ENCODE data around the gene HMX2.

HMX2 gene, protein sequence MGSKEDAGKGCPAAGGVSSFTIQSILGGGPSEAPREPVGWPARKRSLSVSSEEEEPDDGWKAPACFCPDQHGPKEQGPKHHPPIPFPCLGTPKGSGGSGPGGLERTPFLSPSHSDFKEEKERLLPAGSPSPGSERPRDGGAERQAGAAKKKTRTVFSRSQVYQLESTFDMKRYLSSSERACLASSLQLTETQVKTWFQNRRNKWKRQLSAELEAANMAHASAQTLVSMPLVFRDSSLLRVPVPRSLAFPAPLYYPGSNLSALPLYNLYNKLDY

DNA sequence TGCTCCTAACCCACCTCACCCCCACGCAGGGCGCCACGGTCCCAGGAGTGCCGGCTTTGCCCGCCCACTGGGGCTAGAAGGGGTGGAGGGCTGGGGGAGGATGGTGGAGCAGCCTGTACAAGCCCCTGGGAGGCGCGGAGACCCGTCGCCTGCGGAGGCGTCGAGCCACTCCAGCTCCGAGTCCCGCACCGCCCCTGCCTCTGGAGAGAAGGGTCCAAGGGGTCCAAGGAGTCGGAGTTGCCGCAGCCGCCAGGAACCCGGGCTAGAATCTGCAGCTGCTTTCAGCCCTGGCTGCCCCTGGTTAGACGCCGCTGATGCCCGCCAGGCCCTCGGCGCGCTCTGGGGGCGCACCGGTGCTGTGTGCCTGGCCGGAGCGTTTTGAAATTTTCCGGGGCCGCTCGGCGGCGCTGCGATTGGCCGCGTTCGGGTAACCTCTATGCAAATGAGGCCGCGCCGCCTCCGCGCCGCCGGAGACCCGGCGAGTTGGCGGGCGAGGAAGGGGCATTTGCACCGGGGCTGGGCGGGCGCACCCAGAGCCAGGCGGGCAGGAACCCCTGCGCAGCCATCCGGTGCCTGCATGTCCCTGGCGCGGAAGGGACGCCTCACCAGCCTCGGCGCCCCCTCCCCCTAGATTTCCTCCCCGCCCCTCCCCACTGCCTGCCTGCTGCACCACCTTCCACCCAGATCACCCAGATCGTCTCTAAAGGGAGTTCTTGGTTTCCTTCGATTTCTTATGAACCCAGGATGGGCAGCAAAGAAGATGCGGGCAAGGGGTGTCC lies at the start of gene HMX2:
TSS of gene HMX2 (plus strand) at position 502 of the 779 bp plus-strand sequence. CDS start at position 745, 243 bp downstream.
- DNase-seq (ENCODE audit: low read depth in 2 of 2), result no peak

DNA sequence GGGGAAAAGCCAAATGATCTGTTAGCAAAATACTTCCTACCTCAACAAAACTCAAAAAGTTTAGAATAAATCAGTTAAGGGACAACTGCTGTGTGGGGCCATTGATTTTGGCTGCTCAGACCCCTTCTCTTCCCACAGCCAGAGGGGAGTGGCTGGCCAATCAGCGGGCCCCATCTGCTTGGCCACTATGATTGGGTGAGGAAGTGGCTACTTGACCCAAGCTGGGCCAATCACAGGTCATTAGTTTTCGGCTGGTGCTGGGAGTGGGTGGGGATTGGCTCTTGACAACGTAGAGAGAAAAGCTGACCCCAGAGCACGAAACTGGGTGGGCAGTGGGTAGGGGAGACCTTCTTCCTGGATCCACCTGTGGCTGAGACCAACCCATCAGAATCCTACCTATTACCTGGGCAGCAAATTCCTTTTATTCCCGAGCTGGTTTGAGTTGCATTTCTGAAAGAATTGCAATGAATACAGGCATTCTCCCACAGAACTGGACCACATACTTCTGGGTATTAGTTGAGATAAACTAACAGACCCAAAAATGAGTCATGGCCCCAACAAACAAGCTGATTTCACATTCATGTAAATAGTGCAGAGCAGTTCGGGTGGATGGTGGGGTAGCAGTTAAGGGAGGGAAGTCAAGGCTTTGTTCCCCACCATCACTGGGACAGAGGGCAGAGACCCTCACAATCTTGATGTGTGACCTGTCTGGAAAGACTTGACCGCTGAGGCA lies 47.7 kb upstream of the HMX2 start:
- DNase-seq (ENCODE audit: low read depth in 2 of 2), result no peak

DNA sequence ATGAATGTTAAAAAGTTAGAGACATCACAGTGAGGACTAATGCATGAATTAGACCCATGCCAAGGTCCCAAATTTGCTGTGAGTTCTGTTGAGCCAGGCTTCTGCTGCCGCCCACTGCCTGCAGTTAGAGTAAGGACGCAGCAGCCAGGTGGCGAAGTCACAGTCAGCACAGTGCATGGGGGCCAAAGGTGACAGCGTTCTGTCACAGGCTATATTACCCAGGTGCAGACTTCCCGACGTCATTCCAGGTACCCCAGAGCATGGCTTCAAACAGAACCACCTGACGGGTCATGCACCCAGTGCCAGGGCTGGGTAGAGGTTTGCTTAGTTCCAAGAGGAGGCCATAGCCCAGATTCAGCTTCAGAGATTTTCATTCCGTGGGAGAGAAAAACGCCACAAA lies 46.1 kb upstream of the HMX2 start:
- DNase-seq (ENCODE audit: low read depth in 2 of 2), result no peak

DNA sequence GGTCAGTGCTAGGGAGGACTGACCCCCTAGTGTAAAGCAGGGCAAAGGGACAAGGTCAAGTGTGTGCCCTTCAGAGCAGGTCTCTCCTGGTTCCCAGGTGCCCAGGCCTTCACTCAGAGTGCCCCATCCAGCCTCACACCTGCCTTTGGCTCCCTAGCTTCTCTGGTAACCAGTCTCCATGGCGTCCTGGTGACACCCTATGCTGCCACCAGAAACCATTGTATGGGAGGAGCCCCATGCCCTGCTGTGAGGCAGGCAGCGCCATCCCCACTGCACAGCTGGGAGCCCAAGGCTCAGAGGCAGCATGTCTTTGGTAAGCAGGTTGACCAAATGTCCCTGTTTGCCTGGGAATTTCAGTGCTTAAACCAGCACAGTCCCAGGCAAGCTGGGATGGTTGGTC lies 45.3 kb upstream of the HMX2 start:
- DNase-seq (ENCODE audit: low read depth in 2 of 2), result no peak

DNA sequence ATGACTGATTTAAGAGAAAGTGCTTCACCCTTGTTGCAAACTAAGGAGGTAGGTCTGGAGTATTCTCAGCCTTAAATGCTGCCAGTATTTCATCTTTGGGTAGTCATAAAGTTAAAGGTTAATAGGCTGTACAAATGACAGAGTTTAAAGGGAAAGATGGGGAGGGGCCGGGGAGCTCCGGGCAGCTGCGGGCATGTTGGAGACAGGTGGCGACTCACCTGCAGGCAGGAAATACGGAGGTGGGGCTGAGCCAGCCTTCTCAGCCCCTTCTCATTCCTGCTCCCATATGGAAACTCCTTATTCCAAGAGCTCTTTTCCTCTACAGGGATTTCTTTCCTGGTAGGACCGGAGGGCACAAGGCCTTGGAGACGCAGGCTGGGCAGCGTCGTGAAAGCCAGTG lies 44.0 kb upstream of the HMX2 start:
- no peak for DNase-seq (ENCODE audit: low read depth in 2 of 2)

DNA sequence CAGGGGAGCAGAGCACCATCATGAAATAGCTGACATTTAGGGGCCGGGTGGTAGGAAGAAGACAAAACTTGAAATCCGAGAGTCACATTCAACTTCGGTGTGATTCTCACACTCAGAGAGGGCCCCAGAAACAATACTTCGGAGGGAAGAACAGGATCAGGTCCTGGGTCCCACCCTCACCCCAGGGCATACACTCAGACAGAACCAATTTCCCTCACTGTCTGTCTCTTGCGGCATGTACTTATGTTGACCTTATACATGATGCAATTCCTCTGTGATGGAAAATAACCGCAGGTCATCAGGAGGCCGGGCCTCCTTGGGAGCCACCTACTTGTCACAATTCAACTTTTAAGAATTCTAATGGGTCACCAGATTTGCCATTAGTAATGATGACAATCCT lies 38.5 kb upstream of the HMX2 start:
- DNase-seq (ENCODE audit: low read depth in 2 of 2), result no peak

DNA sequence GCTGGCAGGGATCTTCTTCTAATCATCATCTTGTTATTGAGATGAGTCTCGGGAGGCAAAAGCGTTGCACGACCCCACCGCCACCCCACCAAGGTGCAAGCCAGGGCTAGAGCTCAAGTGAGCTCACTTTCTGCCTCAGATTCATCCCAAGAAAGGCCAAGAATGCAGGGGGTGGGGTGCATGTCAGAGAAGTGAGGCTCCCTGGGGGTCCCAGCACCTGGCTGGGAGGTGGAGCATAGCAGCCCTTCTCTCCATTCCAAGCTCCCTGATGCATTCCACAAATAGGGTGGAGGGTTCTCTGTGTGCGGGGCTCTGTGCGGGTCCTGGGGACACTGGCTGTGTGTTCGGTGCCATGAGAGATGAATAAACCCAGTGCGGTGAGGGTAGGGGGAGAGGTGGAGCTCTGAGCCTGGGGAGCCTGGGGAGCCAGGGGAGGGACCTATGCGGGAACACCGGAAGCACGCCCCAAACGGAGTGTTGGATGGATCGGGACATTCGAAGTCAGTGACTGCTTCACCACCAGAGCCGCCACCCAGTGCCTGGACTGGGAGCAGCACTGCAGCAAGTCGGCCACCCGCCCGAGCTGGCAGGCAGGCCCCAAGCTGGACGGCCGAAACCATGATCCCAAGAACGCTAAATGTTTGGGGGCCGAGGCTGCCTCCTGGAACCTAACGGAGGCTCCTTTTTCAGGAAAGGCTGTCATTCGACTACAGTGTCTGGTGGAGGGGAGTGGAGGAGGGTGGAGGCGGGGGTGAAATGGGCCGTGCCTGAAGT lies 30.1 kb upstream of the HMX2 start:
- DNase-seq (ENCODE audit: low read depth in 2 of 2), result no peak

DNA sequence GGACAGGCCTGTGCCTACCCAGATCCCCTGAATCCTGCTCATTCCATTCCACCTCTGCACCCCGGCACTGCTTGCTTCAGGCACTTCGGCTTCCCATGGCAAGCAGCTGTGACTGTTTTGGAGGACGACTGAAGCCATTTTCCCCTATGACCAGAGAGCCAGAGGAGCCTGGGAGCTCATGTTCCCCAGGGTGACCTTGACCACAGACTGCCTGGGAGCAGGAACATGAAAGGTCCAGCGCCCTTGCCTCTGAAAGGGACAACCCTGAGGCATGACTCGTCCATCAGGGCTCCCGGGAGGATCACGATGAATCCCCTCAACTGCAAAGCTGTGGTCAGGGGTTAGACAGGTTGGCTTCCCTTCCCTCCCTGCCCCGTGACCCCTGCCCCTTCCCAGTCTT lies 28.9 kb upstream of the HMX2 start:
- DNase-seq (ENCODE audit: low read depth in 2 of 2), result no peak

DNA sequence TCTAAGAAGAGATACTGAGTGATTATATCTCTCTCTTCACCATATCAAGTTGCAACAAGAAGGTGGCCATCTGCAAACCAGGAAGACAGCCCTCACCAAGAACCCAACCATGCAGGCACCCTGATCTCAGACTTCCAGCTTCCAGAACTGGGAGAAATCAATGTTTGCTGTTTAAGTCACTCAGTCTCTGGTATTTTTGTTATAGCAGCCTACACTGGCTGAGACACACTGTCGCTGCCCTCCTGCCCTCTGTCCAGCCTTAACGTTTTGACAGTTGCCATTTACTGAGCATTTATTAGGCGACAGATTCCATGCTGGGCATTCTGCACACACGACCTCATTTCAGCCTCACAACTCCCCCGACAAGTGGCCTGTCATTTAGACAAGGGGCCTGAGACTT lies 21.7 kb upstream of the HMX2 start:
- no peak for DNase-seq (ENCODE audit: low read depth in 2 of 2)

DNA sequence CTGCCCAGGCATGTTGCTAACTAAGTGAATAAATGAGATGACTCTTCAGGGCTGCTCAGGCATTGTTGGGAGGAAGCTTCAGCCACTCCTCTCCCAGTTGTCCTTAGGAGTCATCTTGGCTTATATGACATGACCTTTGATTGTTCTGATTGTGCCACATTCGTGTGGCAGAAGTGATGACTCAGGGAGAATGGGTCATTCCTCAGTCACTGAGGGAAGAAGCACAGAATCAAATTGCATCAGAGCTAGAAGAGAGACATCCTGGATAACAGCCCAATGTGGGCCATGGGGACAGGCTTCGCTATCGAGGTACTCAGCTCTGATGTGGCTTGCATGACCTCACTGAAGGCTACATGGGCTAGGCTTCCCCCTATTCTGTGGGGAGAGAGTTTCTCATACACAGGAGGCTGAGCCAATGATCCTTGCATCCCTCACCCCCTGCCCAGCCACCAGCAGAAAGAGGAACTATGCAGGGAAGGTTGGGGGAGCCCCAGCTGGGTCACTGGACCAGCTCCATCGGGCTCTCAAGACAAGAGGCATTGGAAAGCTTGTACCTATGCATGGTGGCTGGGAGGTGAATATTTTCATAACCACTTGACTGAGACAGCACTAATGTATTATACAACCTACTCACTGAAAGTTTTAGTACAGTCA lies 18.2 kb upstream of the HMX2 start:
- no peak for DNase-seq (ENCODE audit: low read depth in 2 of 2)

DNA sequence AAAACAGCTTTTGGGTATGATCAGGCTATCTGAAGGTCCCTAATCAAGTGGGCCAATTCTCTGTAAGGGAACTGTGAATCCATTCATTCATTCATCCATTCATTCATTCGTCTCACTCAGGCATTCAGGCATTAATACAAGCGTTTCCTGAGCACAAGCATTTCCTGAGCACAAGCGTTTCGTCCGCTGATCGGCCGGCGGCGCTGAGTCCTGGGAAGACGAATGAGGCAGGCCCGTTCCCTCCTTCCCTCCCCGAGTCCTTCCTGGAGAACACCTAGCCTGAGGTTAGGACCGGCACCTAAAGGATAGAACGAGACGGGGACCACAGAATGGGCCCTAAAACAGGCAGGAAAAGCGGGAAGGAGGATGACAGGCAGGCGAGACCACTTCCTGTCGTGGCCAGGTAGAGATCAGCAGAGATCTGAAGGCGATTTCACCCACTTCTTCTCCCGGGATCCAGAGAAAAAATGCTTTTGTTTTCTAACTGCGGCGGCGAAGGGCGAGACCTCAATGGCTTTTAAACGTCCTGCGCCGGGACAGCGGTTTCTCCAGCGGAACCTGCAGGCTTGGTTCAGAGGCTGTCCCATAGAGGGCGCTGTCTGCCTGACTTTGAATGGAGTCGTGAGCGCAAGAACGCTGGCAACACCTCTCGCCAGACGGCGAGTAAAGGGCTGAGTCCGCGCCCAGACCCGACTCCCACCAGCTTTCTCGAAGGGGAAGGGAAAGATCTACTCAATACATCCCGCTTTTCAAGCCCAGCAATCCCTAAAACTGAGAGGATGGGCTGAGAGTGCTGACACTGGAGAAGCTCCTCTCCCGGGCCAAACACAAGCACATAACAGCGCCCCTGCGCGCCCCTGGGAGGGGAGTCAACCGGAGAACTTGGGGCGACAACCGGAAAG lies 15.1 kb upstream of the HMX2 start:
- DNase-seq (ENCODE audit: low read depth in 2 of 2), result peak; percentile 80 to 87

DNA sequence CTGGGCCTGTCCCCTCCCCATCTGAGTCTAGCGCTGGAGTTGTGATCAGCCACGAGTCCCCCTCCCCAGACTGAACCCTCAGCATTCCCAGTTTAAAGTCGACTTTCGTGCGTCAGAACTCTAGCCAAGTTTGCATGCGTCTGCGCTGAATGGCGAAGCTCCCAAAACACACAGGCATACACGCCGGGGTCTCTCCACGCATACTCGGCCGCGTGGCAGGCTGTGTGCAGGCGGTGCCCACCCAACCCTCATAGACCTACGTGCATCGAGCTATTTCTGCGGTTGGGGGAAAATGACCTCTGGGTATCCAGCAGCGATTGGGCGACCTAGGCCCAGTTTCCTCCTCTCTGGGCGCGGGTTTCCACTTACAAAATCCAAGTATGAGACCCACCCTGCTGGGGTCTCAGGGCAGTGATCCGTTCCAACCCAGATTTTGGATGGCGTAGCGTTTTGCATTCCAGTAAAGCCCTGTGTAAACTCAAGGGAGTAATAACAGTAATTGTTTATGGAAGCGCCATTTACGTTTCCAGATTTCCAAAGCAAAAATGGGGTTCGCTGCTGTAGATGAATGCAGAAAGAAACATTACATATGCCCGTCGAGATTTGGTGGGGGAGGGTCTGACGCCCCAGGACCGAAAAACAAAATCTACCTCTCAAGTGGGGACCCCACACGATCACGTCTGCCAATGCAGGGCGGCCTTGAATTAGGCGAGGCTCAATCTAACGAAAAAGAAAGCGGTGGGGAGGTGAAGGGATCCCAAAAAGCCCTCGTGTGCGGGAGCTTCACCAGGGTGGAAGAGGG lies 14.2 kb upstream of the HMX2 start:
- no peak for DNase-seq (ENCODE audit: low read depth in 2 of 2)

DNA sequence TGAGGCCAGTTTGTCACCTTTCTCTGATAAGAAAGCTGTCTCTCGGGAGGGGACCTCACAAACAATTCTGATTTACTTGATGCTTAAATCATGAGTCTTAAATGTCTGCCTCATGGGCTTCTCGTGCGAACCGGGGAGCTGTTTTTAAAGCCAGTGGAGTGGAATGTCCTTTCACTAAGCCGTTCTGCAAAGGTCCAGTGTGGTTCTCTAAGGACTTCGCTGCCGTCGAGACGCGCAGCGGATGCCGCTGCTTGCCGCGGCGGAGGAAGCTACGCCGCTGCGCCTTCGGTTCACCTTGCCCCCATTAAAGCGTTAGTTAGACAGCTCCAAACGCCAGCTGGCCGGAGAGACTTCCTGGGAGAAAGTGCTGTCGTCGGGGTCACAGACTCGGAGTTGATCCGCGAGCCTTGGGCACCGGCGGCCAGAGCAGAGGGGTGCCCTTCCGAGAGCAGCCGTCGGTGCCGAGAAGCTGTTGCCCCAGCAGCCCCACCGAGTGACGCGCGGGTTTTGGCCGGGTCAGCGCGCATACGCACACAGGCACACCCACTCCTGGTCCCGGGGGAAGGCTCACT lies 13.5 kb upstream of the HMX2 start:
- no peak for DNase-seq (ENCODE audit: low read depth in 2 of 2)

DNA sequence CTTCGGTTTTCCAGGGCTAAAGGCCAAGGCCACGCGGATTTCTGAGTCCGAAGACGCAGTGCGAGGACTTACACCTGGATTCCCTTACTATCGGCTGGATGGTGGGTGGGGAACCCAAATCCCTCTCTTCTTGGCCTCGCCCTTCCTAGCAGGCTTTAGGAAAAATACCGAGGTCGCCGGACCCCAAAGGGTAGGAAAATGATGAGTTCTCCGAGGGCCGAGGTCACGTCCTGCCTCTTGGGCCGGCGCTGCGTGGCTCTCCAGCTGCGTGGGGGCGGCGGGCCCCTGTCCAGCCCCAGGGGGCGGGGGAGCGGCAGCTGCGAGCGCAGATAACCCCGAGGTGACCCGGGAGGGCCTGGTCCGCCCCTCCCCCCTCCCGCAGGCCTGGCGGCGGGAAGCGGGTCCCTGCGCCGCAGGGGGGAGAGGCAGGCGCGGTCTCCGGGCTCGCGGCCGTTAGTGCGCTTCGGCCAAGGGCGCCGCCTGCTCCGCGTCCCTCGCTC lies 13.0 kb upstream of the HMX2 start:
- no peak for DNase-seq (ENCODE audit: low read depth in 2 of 2)

DNA sequence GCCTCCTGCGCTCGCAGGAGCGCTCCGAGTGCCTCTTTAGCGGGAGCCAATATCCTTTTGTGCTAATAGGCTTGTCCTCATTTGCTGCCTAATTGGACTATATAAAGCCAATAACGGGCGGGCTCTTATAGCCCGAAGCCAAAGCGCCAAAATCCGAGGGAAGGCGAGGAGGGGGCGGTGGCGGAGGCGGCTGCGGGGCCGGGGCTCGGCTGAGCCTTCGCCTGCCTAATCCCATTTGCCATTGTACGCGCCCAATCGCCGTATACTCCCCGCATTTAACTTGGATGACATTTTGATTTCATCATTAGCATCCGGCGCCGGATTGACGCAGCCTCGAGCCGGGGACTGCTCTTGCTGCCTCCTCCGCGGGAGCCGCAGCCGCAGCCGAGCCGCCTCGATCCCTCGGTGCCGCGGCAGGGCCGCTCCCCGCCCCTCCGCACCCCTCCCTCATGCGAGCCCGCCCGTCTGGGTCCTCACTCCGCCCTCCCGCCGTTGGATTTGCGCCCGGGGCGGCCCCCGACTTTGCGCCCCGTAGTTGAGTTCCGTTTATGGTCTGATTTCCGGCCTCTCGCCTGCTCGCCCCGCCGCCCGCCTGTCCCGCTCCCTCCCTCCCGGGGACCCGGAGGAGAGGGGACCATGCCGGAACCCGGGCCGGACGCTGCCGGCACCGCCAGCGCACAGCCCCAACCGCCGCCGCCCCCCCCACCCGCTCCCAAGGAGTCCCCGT lies 12.4 kb upstream of the HMX2 start, which contains the start of gene HMX3:
TSS of gene HMX3 (plus strand) at position 556 of the 727 bp plus-strand sequence. CDS start at position 637, 81 bp downstream.
- no peak for DNase-seq (ENCODE audit: low read depth in 2 of 2)

DNA sequence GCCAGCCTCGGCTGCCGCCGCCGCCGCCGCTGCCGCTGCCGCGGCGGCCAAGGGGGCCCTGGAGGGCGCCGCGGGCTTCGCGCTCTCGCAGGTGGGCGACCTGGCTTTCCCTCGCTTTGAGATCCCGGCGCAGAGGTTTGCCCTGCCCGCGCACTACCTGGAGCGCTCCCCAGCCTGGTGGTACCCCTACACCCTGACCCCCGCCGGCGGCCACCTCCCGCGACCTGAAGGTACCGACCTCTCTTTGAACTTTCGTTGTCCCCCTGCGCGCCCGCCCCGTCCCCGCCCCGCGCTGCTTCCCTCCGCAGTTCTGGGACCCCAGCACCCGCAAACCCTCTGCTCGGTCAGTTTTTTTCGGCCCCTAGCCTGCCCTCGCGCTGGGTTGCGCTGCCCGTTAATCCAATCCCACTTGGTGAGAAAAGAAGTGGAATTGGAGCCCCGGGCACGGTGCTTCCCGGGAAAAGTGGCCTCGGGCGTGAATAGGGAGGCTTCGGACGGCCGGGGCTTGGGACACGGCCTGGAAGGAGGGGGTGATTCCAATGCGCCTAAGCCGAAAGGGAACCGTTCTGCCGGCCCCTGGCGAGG lies 11.6 kb upstream of the HMX2 start:
- no peak for DNase-seq (ENCODE audit: low read depth in 2 of 2)

DNA sequence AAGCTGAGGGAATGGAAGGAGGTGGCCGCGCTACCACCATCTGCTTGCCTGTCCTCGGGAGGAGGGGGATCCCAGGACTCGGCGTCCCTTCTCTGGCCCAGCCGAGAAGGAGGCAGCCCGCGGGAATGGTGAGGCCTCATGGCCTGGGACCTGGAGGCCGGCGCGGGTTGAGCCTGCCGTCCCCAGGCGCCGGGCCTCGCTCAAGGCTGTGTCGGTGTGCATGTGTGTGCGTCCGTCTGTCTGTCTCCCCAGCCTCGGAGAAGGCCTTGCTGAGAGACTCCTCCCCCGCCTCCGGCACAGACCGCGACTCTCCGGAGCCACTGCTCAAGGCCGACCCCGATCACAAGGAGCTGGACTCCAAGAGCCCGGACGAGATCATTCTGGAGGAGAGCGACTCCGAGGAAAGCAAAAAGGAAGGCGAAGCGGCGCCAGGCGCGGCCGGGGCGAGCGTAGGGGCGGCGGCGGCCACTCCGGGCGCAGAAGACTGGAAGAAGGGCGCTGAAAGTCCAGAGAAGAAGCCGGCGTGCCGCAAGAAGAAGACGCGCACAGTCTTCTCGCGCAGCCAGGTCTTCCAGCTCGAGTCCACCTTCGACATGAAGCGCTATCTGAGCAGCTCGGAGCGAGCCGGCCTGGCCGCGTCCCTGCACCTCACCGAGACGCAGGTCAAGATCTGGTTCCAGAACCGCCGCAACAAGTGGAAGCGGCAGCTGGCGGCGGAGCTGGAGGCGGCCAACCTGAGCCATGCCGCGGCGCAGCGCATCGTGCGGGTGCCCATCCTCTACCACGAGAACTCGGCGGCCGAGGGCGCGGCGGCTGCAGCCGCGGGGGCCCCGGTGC lies 10.9 kb upstream of the HMX2 start:
- DNase-seq (ENCODE audit: low read depth in 2 of 2), result no peak

Measured in activated CD4-positive, alpha-beta T cell treated with anti-CD3 and anti-CD28 coated beads for 24 hours (primary cell).